SU-DHL-6 (cell line): ENCODE data around the gene SLC22A4.

Experiments
- EZH2phosphoT487 ChIP-seq: fragments of 200-600 bp; sonication (generic), shearing (Covaris generic); conservative IDR thresholded peaks from 2 replicates; pipeline ENCODE4 v1.6.1; 2018; ENCODE audit warnings: mild to moderate bottlenecking, antibody characterized with exemption, low read length, moderate library complexity, mixed read lengths
- TF ChIP-seq, protein P1 (sequence below): fragments of 200-600 bp; sonication (generic); IDR thresholded peaks from one replicate; pipeline ENCODE4 v1.5.1; 2017; ENCODE audit warnings: antibody characterized with exemption, mild to moderate bottlenecking, low read length, moderate library complexity; ENCODE audit not compliant: insufficient read depth, poor library complexity, severe bottlenecking

DNA sequence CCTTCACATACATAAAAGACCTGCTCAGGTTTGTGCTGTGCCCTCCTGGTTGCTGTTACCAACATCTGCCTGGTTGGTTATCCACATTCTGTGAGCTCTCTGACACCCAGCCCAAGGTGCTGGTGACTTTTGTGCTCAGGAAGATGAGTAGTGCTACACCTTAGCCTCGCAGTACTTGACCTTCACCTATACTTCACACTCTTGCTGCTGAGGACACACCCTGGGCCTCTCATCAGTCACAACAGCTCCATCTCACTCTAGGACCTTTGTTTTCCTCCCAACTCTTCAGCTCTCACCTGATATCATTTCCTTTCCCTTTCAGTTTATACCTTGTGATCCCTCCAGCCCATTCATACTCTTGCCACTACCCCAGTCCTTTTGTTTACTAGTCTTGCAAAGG is 64.6 kb downstream of the SLC22A4 start:
- TF ChIP-seq, protein P1, sequence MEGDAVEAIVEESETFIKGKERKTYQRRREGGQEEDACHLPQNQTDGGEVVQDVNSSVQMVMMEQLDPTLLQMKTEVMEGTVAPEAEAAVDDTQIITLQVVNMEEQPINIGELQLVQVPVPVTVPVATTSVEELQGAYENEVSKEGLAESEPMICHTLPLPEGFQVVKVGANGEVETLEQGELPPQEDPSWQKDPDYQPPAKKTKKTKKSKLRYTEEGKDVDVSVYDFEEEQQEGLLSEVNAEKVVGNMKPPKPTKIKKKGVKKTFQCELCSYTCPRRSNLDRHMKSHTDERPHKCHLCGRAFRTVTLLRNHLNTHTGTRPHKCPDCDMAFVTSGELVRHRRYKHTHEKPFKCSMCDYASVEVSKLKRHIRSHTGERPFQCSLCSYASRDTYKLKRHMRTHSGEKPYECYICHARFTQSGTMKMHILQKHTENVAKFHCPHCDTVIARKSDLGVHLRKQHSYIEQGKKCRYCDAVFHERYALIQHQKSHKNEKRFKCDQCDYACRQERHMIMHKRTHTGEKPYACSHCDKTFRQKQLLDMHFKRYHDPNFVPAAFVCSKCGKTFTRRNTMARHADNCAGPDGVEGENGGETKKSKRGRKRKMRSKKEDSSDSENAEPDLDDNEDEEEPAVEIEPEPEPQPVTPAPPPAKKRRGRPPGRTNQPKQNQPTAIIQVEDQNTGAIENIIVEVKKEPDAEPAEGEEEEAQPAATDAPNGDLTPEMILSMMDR: no peak
- no peak for TF ChIP-seq EZH2phosphoT487
